Activated T-cell treated with anti-CD3 and anti-CD28 coated beads for 1 hour (primary cell): ENCODE measurements around the gene KRT6C.

Experiments
- DNase-seq: peaks from one replicate; pipeline ENCODE4 v3.0.0-alpha.2; 2020; ENCODE audit warnings: low read depth

The KRT6C gene

DNA sequence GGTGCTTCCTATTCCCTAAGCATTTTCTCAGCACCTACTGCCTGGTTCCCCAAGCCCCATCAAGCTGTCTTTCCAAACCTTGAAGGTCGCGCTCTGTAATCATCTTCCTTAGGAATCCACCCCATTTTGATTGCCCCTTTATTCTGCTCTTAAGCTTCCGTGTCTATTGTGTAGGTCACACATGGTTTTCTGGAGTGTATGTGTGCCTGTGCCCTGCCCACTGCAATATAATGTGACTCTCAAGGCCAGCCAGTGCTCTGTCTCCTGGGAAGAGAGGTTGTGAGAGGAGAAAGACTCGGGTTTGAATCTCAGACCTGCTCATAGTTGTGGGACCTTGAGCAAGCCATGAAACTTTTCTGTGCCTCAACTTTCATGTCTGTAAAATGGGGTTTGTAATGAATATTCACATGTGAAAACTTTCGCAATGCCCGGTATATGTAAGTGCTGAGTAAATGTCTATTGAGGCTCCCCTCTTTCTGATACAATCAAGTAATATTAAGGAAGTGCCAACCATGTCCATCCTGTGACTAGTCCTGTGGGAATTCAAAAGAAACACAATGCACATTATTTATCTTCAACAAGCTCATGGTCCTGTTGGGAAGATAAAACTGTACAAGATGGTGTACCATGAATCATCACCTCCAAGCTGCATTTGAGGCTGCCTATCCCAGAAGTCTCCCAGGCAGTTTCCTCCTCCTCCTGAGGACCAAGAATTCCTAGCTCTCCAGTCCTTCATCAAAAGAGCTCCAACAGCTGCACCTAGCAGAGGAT is 38.7 kb downstream of the KRT6C start:
- no peak for DNase-seq

DNA sequence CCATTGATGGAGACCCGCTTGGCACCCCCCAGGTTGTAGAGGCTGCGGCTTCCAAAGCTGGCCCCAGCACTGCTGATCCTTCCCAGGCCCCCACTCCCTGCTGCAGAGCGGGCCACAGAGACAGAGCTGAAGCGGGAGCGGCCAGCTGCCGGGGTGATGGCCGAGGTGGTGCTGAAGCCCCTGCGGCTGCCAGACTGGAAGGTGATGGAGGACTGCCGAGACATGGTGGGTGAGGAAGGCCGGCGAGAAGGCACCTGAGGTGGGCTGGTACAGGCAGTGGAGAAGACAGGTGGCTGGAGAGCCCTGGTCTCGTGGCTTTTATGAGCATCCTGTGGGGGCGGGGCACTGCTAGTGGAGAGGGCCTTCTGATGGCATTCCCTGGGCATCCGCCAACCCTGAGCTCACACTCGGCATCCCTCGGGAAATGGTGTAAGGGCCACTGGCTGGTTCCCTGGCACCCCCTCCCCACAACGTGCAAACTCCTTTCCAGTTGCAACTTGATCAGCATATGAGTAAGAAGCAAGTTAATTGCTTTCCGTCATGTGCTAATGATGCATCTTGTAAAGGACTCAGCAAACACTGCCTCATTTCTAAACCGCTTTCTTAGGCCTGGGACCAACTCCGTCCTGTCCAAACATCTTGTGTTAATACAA is 39.4 kb downstream of the KRT6C start, which contains the start of gene KRT75:
KRT75 (minus strand) TSS at position 291 of the 653 bp plus-strand sequence; CDS start at position 224, 67 bp downstream.
- no peak for DNase-seq

- DNase-seq = no peak
These were observed 40.0 kb downstream of the KRT6C start for GRCh38 chr12:52433501-52434080.

- no peak for DNase-seq
These were observed 40.9 kb downstream of the KRT6C start for GRCh38 chr12:52432559-52433207.

DNA sequence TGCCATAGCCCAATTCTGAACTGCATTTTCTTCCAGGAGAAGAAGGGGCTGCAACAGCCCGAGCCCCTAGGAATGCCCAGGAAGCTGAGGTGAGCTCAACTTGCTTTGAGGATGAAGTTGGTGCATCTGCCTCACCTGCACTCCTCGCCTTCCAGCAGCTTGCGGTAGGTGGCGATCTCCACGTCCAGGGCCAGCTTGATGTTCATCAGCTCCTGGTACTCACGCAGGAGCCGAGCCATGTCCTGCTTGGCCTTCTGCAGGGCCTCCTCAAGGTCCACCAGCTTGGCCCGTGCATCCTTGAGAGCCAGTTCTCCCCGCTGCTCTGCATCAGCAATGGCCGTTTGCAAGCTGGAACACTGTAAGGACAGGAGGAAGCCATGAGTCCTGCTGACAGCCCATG is 45.5 kb downstream of the KRT6C start:
- DNase-seq = no peak

DNA sequence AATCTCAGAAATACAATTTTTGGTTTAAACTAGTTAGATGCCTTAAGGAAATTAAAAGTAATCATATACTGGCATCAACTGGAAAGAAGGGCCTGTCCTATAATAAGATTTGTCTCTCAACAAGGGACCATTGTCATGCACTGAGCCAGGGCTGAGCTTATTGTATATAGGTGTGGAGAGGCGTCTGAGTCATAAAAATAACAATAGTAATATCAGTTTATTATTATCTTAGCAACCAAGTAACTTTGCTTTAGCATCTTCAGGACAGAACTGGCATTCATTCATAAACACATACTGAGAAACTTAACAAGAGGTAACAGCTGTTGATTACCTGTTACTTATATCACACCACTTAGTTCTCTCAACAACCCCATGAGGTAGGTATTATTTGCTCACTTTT is 46.5 kb downstream of the KRT6C start:
- DNase-seq = no peak

DNA sequence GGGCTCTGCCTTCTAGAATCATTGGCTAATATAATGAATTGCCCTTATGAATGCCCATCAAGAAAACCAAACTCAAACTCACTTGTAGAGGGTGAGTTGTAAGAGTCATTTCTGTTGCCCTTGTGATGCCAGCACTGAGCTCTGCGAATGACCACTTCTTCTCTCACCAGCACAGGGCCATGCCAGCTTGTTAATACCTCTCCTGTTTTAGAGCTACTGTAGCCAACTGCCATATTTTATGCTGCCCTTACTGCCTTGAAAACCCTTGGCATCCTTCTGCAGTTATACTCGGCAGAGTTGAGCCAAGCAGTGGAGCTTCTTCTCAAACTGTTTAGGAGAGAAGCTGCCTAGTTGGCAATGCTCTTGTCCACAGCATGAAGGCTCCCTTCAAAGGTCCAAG is 47.6 kb downstream of the KRT6C start:
- no peak for DNase-seq

- DNase-seq = no peak
These were observed 48.1 kb downstream of the KRT6C start for GRCh38 chr12:52425466-52425865.

- no peak for DNase-seq
These were observed 49.7 kb downstream of the KRT6C start for GRCh38 chr12:52423661-52424500.

- no peak for DNase-seq
These were observed 50.6 kb downstream of the KRT6C start for GRCh38 chr12:52423035-52423434.

DNA sequence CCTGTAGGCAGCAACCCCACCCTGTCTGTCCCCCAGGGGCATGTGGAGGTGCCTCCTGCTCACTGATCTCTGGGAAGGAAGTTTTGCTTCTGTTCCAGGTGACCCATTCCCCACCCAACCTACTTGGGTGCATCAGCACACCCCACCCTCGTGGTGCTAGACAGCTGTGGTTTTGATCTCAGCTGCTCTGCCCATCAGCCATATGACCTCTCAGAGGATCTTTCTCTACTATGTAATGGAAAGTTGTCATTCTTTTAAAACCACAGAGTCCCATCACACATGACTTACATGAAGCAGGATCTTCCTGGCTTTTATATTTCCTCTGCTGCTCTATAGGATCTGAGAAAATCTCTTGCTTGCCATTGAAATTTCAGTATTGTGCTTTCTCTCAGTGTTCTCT is 53.9 kb downstream of the KRT6C start:
- DNase-seq = no peak

GRCh38 chr12:52418576-52419110 is 55.0 kb downstream of the KRT6C start:
- no peak for DNase-seq
